Skeletal muscle tissue (tissue), 4 donors: ENCODE data around the gene USP28. TPM values are rescaled to one million over a fixed set of nuclear protein-coding genes. Genes with fewer than 3 reads are reported as not detected.

Experiments used
- H3K27ac ChIP-seq: one replicate; pipeline ENCODE4 v1.7.0; 2013; ENCODE audit warnings: mild to moderate bottlenecking, low read depth, low read length, inconsistent platforms
- H3K27me3 ChIP-seq, 3 donors: one replicate each; pipeline ENCODE4 v1.7.0; 2013; ENCODE audit warnings: low read length in 3 of 3; ENCODE audit not compliant: control insufficient read depth in 3 of 3, insufficient read depth in 3 of 3
- H3K36me3 ChIP-seq, 3 donors: one replicate each; pipeline ENCODE4 v1.7.0; 2013; ENCODE audit warnings: low read length in 3 of 3; ENCODE audit not compliant: control insufficient read depth in 3 of 3, insufficient read depth in 3 of 3
- H3K4me1 ChIP-seq, 3 donors: one replicate each; pipeline ENCODE4 v1.7.0; 2013; ENCODE audit warnings: low read length in 3 of 3, mild to moderate bottlenecking in 3 of 3; ENCODE audit not compliant: control insufficient read depth in 3 of 3, insufficient read depth in 3 of 3
- H3K4me3 ChIP-seq, 3 donors: one replicate each; pipeline ENCODE4 v1.7.0; 2013; ENCODE audit warnings: low read length in 3 of 3
- H3K9ac ChIP-seq, 3 donors: one replicate each; pipeline ENCODE4 v1.7.0; 2013; ENCODE audit warnings: low read length in 3 of 3, mild to moderate bottlenecking in 3 of 3, moderate library complexity in 2 of 3, low read depth in 1 of 3
- H3K9me3 ChIP-seq, 3 donors: one replicate each; pipeline ENCODE4 v1.7.0; 2013; ENCODE audit warnings: low read length in 3 of 3; ENCODE audit not compliant: control insufficient read depth in 3 of 3
- total RNA-seq: library from RNA; depleted of rRNA; stranded (reverse); fragments of >200 nt; gene quantifications from one replicate; pipeline ENCODE4 v1.2.3, GENCODE V29; 2014
- donor health status: Osteomylitis.

USP28 gene
- total RNA-seq, 1 donor from 2014 or later: 91.9 TPM

- H3K27me3 ChIP-seq: no peaks in the 10 kb centered on the region
- H3K4me3 ChIP-seq: peak overlapping the region in 1 of 3 donors; percentile 20
- peaks cover 11 to 31% (median 15%) of the 10 kb centered on the region in 3 donors for H3K4me1 ChIP-seq
- H3K36me3 ChIP-seq: no peaks in the 10 kb centered on the region
- H3K9ac ChIP-seq: no peak overlapping the region
- H3K9me3 ChIP-seq: no peaks in the 10 kb centered on the region
- peak overlapping the region; percentile 95 for H3K27ac ChIP-seq
These were observed 1.7 kb upstream of the USP28 start for GRCh38 chr11:113876798-113877669.

DNA sequence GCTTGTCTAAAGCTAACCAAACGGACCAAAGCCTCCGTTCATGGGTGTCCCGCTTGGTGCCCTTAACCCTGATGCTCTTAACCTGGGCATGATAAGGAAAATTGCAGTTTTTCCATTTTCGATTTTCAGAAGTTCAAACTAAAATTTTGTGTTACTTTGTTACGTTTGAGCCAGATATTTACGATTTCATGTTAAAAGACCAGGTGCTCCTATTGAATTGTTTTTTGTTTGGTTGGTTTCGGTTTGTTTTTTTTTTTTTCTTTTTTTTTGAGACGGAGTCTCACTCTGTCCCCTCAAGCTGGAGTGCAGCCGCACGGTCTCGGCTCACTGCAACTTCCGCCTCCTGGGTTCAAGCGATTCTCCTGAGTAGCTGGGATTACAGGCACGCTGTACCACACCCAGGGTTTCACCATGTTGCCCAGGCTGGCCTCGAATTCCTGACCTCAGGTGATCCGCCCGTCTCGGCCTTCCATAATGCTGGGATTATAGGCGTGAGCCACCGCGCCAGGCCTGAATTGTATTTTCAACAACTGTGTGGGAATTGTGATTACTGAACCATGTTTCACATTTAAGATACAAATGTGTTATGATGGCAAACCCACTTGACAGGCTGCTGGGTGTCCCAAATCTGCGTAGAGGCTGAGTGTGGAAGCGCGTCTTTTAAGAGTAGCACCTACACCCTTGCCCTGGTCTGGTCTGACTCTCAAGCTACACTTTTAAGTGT, 864 bp upstream of the USP28 start:
- no peaks in the 10 kb centered on the region for H3K36me3 ChIP-seq
- H3K27me3 ChIP-seq: no peaks in the 10 kb centered on the region
- no peaks in the 10 kb centered on the region for H3K9me3 ChIP-seq
- peak overlapping the region; percentile 94 to 98 (median 95) for H3K9ac ChIP-seq
- peak overlapping the region; percentile 71 to 94 (median 83) for H3K4me3 ChIP-seq
- peak overlapping the region; percentile 95 for H3K27ac ChIP-seq
- peaks cover 14 to 39% (median 15%) of the 10 kb centered on the region in 3 donors for H3K4me1 ChIP-seq

- no peaks in the 10 kb centered on the region for H3K9me3 ChIP-seq
- no peaks in the 10 kb centered on the region for H3K36me3 ChIP-seq
- H3K9ac ChIP-seq: peak overlapping the region; percentile 92 to 96 (median 94)
- peaks cover 18 to 52% (median 18%) of the 10 kb centered on the region in 3 donors for H3K4me1 ChIP-seq
- peak overlapping the region; percentile 76 to 86 (median 84) for H3K4me3 ChIP-seq
- H3K27me3 ChIP-seq: no peaks in the 10 kb centered on the region
- H3K27ac ChIP-seq: peak overlapping the region; percentile 87
These were observed 665 bp downstream of the USP28 start for GRCh38 chr11:113874581-113875233.

GRCh38 chr11:113874096-113874495, 1.3 kb downstream of the USP28 start:
- H3K9ac ChIP-seq: peak overlapping the region; percentile 92 to 96 (median 94)
- no peaks in the 10 kb centered on the region for H3K9me3 ChIP-seq
- H3K27ac ChIP-seq: peak overlapping the region; percentile 87
- H3K4me3 ChIP-seq: peak overlapping the region; percentile 76 to 86 (median 84)
- peaks cover 18 to 57% (median 18%) of the 10 kb centered on the region in 3 donors for H3K4me1 ChIP-seq
- no peaks in the 10 kb centered on the region for H3K27me3 ChIP-seq
- peaks cover 0 to 2% (median 0%) of the 10 kb centered on the region in 3 donors for H3K36me3 ChIP-seq

- Histone ChIP-seq H3K4me1 (peaks cover 18 to 57% (median 18%) of the 10 kb centered on the region in 3 donors), H3K9ac (peak overlapping the region; percentile 72 to 96 (median 76)), H3K27ac (peak overlapping the region; percentile 87)
These were observed 2.1 kb downstream of the USP28 start for GRCh38 chr11:113873236-113873626.

DNA sequence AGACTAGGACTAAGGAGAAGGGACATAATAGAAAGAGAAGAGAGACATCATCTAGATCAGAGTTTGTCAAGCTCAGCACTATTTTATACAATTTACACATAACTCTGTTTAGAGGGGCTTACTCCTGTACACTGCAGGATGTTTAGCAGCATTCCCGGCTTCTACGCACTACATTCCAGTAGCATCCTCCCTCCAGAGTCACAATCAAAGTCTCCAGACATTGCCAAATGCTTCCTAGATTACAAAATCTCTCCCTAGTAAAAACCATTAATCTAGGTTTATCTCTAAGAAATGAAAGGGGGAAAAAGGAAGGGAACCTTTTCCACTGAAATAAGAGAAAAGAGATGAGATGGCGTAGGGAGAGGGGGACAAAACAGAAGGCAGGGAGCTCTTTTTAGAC, 4.0 kb downstream of the USP28 start:
- no peak overlapping the region for H3K9ac ChIP-seq
- H3K9me3 ChIP-seq: no peaks in the 10 kb centered on the region
- peak overlapping the region; percentile 87 for H3K27ac ChIP-seq
- H3K36me3 ChIP-seq: peaks cover 0 to 2% (median 0%) of the 10 kb centered on the region in 3 donors
- H3K4me3 ChIP-seq: peak overlapping the region in 1 of 3 donors; percentile 9
- no peaks in the 10 kb centered on the region for H3K27me3 ChIP-seq
- H3K4me1 ChIP-seq: peaks cover 17 to 51% (median 22%) of the 10 kb centered on the region in 3 donors

More at GRCh38 chr11:113873236-113873626, 2.1 kb downstream of the USP28 start:
- no peaks in the 10 kb centered on the region for H3K27me3 ChIP-seq
- peak overlapping the region; percentile 7 to 50 (median 24) for H3K4me3 ChIP-seq
- H3K36me3 ChIP-seq: peaks cover 0 to 2% (median 0%) of the 10 kb centered on the region in 3 donors
- H3K9me3 ChIP-seq: no peaks in the 10 kb centered on the region

- peaks cover 0 to 5% (median 2%) of the 10 kb centered on the region in 3 donors for H3K36me3 ChIP-seq
- peak overlapping the region in 1 of 3 donors; percentile 51 for H3K9ac ChIP-seq
- peaks cover 14 to 43% (median 23%) of the 10 kb centered on the region in 3 donors for H3K4me1 ChIP-seq
- H3K27ac ChIP-seq: no peak overlapping the region
- H3K9me3 ChIP-seq: no peaks in the 10 kb centered on the region
- H3K4me3 ChIP-seq: no peak overlapping the region
- no peaks in the 10 kb centered on the region for H3K27me3 ChIP-seq
These were observed 7.4 kb downstream of the USP28 start for GRCh38 chr11:113867843-113868503.

DNA sequence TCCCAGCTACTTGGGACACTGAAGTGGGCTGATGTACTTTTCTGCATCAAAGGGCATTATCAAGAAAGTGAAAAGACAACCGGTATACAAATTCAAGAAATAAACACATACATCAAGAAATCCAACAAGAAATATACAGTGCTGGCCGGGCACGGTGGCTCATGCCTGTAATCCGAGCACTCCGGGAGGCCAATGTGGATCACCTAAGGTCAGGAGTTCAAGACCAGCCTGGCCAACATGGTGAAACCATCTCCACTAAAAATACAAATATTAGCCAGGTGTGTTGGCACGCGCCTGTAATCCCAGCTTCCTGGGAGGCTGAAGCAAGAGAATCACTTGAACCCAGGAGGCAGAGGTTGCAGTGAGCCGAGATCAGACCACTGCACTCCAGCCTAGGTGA, 9.5 kb downstream of the USP28 start:
- H3K4me1 ChIP-seq: peaks cover 5 to 30% (median 15%) of the 10 kb centered on the region in 3 donors
- H3K9me3 ChIP-seq: no peaks in the 10 kb centered on the region

GRCh38 chr11:113864410-113864809, 11.0 kb downstream of the USP28 start:
- Histone ChIP-seq H3K27ac (no peak overlapping the region), H3K4me1 (peaks cover 11 to 23% (median 18%) of the 10 kb centered on the region in 3 donors), H3K27me3 (no peaks in the 10 kb centered on the region), H3K9me3 (no peaks in the 10 kb centered on the region), H3K36me3 (peaks cover 0 to 5% (median 2%) of the 10 kb centered on the region in 3 donors), H3K4me3 (no peak overlapping the region), H3K9ac (no peak overlapping the region)

More for the DNA sequence above, 9.5 kb downstream of the USP28 start:
- Histone ChIP-seq H3K27me3 (no peaks in the 10 kb centered on the region), H3K9ac (no peak overlapping the region), H3K27ac (peak overlapping the region; percentile 19), H3K36me3 (peaks cover 0 to 5% (median 2%) of the 10 kb centered on the region in 3 donors), H3K4me3 (peak overlapping the region in 1 of 3 donors; percentile 4)
